ENCODE results near the gene TIMM22. TPM values are rescaled to one million over a fixed set of nuclear protein-coding genes. Genes with fewer than 3 reads are reported as not detected.

The TIMM22 gene
- polyA plus RNA-seq, 2 of the 4 experiments (the other 2 are of a cell fraction): 15.8 to 21.3 TPM

DNA sequence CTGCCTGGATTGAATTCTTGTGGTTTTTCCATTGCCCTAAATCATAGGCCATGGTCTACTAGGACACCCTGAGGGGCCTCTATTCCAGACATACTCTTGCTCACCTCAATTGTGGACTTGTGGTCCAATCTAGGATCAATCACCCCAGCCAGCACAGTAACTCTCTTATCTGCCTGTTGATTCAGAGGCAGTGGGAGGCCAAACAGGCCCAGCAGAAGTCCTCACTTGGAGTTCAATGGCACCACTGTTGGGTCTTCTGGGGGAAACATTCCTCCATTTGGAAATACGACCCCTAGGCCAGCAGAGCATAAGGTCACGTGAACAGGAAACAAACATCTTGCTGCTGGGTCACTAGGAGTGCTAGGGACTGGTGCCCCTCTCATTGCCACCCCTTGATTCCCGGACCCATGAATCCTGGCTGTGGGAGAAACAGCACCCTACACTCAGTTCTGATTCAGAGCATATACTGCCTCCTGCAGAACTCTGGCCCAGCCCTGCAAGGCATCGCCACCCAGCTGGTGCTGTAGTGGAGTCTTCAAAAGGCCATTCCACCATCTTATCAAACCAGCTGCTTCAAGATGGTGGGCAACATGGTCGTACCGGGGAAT is 10.5 kb upstream of the TIMM22 start:
- DNase-seq (ENCODE audit: low read depth in 1 of 2, low spot score in 1 of 2) (no peak), FAIRE-seq (no peak), ATAC-seq (no peak)
- Histone ChIP-seq H3K4me3 (no peak overlapping the region), H3K4me2 (no peak overlapping the region), H3K4me1 (no peaks in the 10 kb centered on the region), H3K27ac (no peak overlapping the region), H3K9me3 (no peaks in the 10 kb centered on the region)
- ChIA-PET POLR2A (no interaction called here), CTCF (interaction anchor here (8.3 to 14.3 kb wide), 2 partner anchors 13 to 192 kb away, joined by 121 to 428 read pairs; partner anchors contain the start of gene TIMM22)
- 79% methylated on average over 6 of the region's 6 CpGs for WGBS (ENCODE audit: missing lambda C conversion rate)
- TF ChIP-seq TFCP2L1 (CRISPR knock-in tag; IDR thresholded peaks at IDR 0.05) (no peak), RARB (CRISPR knock-in tag; IDR thresholded peaks at IDR 0.05) (no peak), MYC (IDR thresholded peaks at IDR 0.05; ENCODE audit: borderline replicate concordance, low read length) (no peak), RCOR1 (IDR thresholded peaks at IDR 0.05; ENCODE audit: low read depth, low read length) (no peak)
- TF ChIP-seq, protein P1, sequence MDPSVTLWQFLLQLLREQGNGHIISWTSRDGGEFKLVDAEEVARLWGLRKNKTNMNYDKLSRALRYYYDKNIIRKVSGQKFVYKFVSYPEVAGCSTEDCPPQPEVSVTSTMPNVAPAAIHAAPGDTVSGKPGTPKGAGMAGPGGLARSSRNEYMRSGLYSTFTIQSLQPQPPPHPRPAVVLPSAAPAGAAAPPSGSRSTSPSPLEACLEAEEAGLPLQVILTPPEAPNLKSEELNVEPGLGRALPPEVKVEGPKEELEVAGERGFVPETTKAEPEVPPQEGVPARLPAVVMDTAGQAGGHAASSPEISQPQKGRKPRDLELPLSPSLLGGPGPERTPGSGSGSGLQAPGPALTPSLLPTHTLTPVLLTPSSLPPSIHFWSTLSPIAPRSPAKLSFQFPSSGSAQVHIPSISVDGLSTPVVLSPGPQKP (IDR thresholded peaks at IDR 0.05; ENCODE audit: low read depth, low read length): no peak

DNA sequence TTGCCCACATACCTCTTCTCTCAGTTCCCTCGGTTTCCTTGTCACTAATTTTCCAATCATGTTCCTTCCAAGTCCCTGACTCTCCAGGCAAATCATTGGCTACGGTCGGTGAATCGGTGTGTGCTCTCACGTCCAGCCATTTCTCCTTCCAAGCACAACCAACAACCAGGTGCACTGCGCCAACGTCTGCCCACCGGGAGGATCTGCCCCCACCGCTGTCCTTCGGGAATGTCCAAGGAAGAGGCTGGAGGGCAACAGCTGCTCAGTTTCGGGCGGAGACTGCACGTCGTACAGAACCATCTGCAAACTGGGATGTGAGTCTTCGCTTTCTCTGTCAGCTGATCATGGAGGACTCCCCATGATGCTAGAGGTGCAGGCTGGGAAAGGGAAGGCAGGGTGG is 9.0 kb upstream of the TIMM22 start:
- ATAC-seq (no peak), FAIRE-seq (no peak), DNase-seq (ENCODE audit: low read depth in 1 of 2, low spot score in 1 of 2) (no peak)
- Histone ChIP-seq H3K4me2 (no peak overlapping the region), H3K4me1 (no peaks in the 10 kb centered on the region), H3K4me3 (no peak overlapping the region), H3K27ac (no peak overlapping the region), H3K9me3 (no peaks in the 10 kb centered on the region)
- ChIA-PET POLR2A (no interaction called here), CTCF (interaction anchor here (0.7 to 3.7 kb wide), 9 partner anchors 8 to 584 kb away, joined by 3 to 24 read pairs (median 4); partner anchors contain the start of genes NXN and TIMM22)
- 84% methylated on average over 15 of the region's 15 CpGs for WGBS (ENCODE audit: missing lambda C conversion rate)
- TF ChIP-seq RCOR1 (IDR thresholded peaks at IDR 0.05; ENCODE audit: low read depth, low read length): no peak
- no peak for TF ChIP-seq FOXS1 (CRISPR knock-in tag; IDR thresholded peaks at IDR 0.05)
- TF ChIP-seq, protein P1 (IDR thresholded peaks at IDR 0.05; ENCODE audit: low read depth, low read length): no peak
- TF ChIP-seq HEYL (CRISPR knock-in tag; IDR thresholded peaks at IDR 0.05): no peak
- no peak for TF ChIP-seq ZC3H11A (IDR thresholded peaks at IDR 0.05)
- TF ChIP-seq, protein P2, sequence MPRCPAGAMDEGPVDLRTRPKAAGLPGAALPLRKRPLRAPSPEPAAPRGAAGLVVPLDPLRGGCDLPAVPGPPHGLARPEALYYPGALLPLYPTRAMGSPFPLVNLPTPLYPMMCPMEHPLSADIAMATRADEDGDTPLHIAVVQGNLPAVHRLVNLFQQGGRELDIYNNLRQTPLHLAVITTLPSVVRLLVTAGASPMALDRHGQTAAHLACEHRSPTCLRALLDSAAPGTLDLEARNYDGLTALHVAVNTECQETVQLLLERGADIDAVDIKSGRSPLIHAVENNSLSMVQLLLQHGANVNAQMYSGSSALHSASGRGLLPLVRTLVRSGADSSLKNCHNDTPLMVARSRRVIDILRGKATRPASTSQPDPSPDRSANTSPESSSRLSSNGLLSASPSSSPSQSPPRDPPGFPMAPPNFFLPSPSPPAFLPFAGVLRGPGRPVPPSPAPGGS (IDR thresholded peaks at IDR 0.05): no peak
- TF ChIP-seq NPAS2 (CRISPR knock-in tag; IDR thresholded peaks at IDR 0.05; ENCODE audit: borderline replicate concordance): no peak
- TF ChIP-seq TFCP2L1 (CRISPR knock-in tag; IDR thresholded peaks at IDR 0.05): no peak
- no peak for TF ChIP-seq EHF (CRISPR knock-in tag; IDR thresholded peaks at IDR 0.05)
- TF ChIP-seq KDM1A (IDR thresholded peaks at IDR 0.05; ENCODE audit: low read depth): no peak
- TF ChIP-seq JUN (IDR thresholded peaks at IDR 0.05): no peak
- TF ChIP-seq RAD21 (conservative IDR thresholded peaks at IDR 0.05 in 1 of 2, IDR thresholded peaks at IDR 0.05 in 1 of 2): no peak

DNA sequence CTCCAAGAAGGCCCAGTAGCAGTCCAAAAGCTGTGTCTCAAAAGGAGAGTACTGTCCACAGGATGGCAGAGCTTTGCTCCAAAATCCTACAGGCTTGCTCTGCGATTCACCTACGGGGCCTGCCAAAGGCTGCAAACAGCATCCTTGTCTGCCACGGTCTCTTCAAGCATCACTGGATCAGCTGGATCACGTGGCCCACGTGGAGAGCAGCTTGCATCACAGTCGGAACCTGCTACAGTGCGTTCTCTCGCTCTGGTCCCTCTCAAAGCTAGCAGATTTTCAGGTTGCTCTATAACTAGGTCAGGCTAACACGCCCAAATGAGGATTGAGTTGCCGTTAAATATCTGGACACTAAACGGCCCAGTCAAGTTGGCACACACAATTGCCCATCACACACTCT is 8.4 kb upstream of the TIMM22 start:
- DNase-seq (ENCODE audit: low read depth in 1 of 2, low spot score in 1 of 2): no peak
- Histone ChIP-seq H3K4me2 (no peak overlapping the region), H3K4me3 (no peak overlapping the region), H3K4me1 (no peaks in the 10 kb centered on the region), H3K9me3 (no peaks in the 10 kb centered on the region), H3K27ac (no peak overlapping the region)
- CTCF ChIA-PET: interaction anchor here (0.7 to 3.7 kb wide), 11 partner anchors 8 to 584 kb away, joined by 3 to 24 read pairs (median 4); partner anchors contain the start of genes NXN and TIMM22
- FAIRE-seq: no peak
- WGBS (ENCODE audit: missing lambda C conversion rate): 74% methylated on average over 11 of the region's 11 CpGs
- POLR2A ChIA-PET: no interaction called here
- ATAC-seq: no peak; a peak in 1 of 6 replicates
- TF ChIP-seq NR3C1 (IDR thresholded peaks at IDR 0.05) (no peak), PHF8 (IDR thresholded peaks at IDR 0.05; ENCODE audit: borderline replicate concordance, low read depth) (no peak), FOSL2 (IDR thresholded peaks at IDR 0.05) (no peak), FOSL2 (CRISPR knock-in tag; IDR thresholded peaks at IDR 0.05) (no peak), KDM1A (IDR thresholded peaks at IDR 0.05; ENCODE audit: low read depth) (no peak), HOXB13 (CRISPR knock-in tag; IDR thresholded peaks at IDR 0.05; ENCODE audit: low read depth) (no peak), CHD2 (IDR thresholded peaks at IDR 0.05; ENCODE audit: low read length, partially characterized antibody) (no peak), POLR2A (IDR thresholded peaks at IDR 0.05; ENCODE audit: low read length) (no peak), POLR2AphosphoS2 (conservative IDR thresholded peaks at IDR 0.05; ENCODE audit: low read length) (no peak), RFX5 (IDR thresholded peaks at IDR 0.05) (no peak)
- TF ChIP-seq, protein P3, sequence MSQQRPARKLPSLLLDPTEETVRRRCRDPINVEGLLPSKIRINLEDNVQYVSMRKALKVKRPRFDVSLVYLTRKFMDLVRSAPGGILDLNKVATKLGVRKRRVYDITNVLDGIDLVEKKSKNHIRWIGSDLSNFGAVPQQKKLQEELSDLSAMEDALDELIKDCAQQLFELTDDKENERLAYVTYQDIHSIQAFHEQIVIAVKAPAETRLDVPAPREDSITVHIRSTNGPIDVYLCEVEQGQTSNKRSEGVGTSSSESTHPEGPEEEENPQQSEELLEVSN (IDR thresholded peaks at IDR 0.05; ENCODE audit: borderline replicate concordance, low read depth): no peak
- TF ChIP-seq, protein P2 (IDR thresholded peaks at IDR 0.05): no peak
- TF ChIP-seq, protein P4, sequence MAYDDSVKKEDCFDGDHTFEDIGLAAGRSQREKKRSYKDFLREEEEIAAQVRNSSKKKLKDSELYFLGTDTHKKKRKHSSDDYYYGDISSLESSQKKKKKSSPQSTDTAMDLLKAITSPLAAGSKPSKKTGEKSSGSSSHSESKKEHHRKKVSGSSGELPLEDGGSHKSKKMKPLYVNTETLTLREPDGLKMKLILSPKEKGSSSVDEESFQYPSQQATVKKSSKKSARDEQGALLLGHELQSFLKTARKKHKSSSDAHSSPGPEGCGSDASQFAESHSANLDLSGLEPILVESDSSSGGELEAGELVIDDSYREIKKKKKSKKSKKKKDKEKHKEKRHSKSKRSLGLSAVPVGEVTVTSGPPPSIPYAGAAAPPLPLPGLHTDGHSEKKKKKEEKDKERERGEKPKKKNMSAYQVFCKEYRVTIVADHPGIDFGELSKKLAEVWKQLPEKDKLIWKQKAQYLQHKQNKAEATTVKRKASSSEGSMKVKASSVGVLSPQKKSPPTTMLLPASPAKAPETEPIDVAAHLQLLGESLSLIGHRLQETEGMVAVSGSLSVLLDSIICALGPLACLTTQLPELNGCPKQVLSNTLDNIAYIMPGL (CRISPR knock-in tag; IDR thresholded peaks at IDR 0.05; ENCODE audit: borderline replicate concordance): no peak
- TF ChIP-seq, protein P5, sequence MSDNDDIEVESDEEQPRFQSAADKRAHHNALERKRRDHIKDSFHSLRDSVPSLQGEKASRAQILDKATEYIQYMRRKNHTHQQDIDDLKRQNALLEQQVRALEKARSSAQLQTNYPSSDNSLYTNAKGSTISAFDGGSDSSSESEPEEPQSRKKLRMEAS (IDR thresholded peaks at IDR 0.05): no peak
